PC-9 (cell line): ENCODE measurements around the gene EMC10.

Experiments
- CTCF ChIP-seq: fragments of 200-600 bp; sonication (generic); conservative IDR thresholded peaks from 2 replicates; pipeline ENCODE4 v1.6.1; 2017; ENCODE audit warnings: mixed run types, antibody characterized with exemption, mild to moderate bottlenecking, moderate library complexity
- EZH2 ChIP-seq: fragments of 200-600 bp; sonication (generic); IDR thresholded peaks from 2 replicates; pipeline ENCODE4 v1.8.0; 2017; ENCODE audit warnings: antibody characterized with exemption, low read depth

GRCh38 chr19:50432221-50433028 lies 43.9 kb upstream of the EMC10 start, which contains the start of gene MYBPC2:
- TF ChIP-seq CTCF (no peak), EZH2 (no peak)
